ENCODE results near the gene CRIP1.

The CRIP1 gene

DNA sequence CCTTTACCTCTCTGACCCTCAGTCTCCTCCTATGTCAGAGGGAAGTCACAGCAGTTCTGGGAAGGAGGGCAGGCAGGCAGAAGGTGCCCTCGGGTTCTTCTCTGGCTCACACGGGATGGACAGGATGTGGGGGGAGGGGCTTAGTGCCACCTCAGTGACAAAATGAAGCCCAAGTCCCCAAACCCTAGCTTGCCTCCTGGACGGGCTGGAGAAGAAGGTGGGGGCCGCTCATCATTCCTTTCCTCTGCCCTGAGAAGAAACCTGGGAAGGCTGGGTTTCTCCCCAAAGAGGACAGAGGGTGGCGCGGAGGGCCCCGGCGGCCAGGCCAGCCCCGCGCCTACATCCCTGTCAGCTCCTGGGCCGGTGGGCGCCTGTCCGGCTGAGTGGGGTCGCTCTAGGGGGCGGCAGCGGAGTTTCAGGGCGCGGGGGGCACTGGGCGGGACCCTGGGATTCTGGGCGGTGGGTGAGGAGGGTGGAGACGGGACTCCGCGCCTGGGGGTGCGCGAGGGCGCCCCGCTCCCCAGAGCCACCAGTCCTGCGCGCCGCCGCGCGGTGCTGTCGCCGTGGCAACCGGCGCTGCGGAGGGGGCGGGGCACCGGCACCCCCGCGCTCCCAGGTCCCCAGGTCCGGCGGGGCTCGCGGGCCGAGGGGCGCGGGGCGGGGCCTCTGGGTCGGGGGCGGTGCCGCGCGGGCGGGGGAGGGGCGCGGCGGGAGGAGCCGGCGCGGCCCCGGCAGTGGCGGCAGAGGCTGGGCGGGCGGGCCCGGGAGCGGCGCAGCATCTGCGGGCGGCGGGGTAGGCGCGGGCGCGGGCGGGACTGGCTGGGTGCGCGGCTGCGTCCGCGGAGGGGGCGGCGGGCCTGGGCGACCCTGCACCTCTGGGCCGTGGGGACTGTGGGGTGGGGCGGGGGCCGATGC, 39.4 kb downstream of the CRIP1 start, which contains the start of gene TMEM121:
TMEM121 (plus strand) TSS at position 723 of the 915 bp plus-strand sequence. CDS start 2,252 bp downstream, outside the sequence.
- peaks cover 0 to 9% of the 10 kb centered on the region in 2 donors for H3K4me1 ChIP-seq (ENCODE audit: control insufficient read depth in 2 of 2, insufficient read depth in 1 of 2, low read depth in 1 of 2, low read length in 2 of 2)
- H4K8ac ChIP-seq (ENCODE audit: low read depth, low read length), result no peak within 1 kb of the TSS
- H3K23ac ChIP-seq (ENCODE audit: low read depth, low read length, poor library complexity), result no peak within 1 kb of the TSS
- H3K79me1 ChIP-seq (ENCODE audit: low read depth, low read length), result peaks cover 4% of the 10 kb centered on the region
- peak within 1 kb of the TSS; percentile 69 for H3K4me2 ChIP-seq (ENCODE audit: insufficient read depth, low read length, poor library complexity, severe bottlenecking)
- no CpG with 5 or more reads among the region's 88 CpGs for WGBS, 2 donors (ENCODE audit: extremely low coverage in 2 of 2, insufficient read length in 2 of 2, insufficient replicate concordance in 1 of 2)
- peak within 1 kb of the TSS; percentile 49 to 80 for H3K4me3 ChIP-seq (ENCODE audit: low read length in 2 of 2)
- no peaks in the 10 kb centered on the region for H3K36me3 ChIP-seq (replicated peaks in 1 of 2; ENCODE audit: control insufficient read depth in 2 of 2, insufficient read depth in 2 of 2, low read length in 2 of 2)
- peak within 1 kb of the TSS; percentile 85 for H3K18ac ChIP-seq (ENCODE audit: low read length)
- H3K27ac ChIP-seq (replicated peaks; ENCODE audit: low read length), result no peak within 1 kb of the TSS
- H3K4ac ChIP-seq (ENCODE audit: low read length), result no peak within 1 kb of the TSS
- peak within 1 kb of the TSS; percentile 3 for H2BK15ac ChIP-seq (ENCODE audit: low read length)
- H2BK12ac ChIP-seq (ENCODE audit: low read length), result peak within 1 kb of the TSS; percentile 41
- peak within 1 kb of the TSS; percentile 86 for H2AK5ac ChIP-seq (ENCODE audit: low read depth, low read length)
- H4K91ac ChIP-seq (ENCODE audit: low read depth, low read length, poor library complexity), result no peak within 1 kb of the TSS
- peak; percentile 63 for DNase-seq (ENCODE audit: low spot score)
- H2BK120ac ChIP-seq (ENCODE audit: low read depth, low read length), result no peak within 1 kb of the TSS
- H3K14ac ChIP-seq (ENCODE audit: low read length), result peak within 1 kb of the TSS; percentile 38
- H3K9me3 ChIP-seq (replicated peaks in 1 of 2; ENCODE audit: control insufficient read depth in 2 of 2, insufficient read depth in 1 of 2, low read depth in 1 of 2, low read length in 2 of 2), result peaks cover 0 to 9% of the 10 kb centered on the region in 2 donors
- no peak within 1 kb of the TSS for H2BK5ac ChIP-seq (ENCODE audit: low read length)
- peak within 1 kb of the TSS; percentile 85 for H2AFZ ChIP-seq (ENCODE audit: low read length)
- H3K27me3 ChIP-seq (ENCODE audit: control insufficient read depth in 3 of 3, insufficient read depth in 3 of 3, low read depth in 1 of 3, low read length in 3 of 3), result peaks cover 0 to 20% (median 8%) of the 10 kb centered on the region in 3 experiments
- peak within 1 kb of the TSS; percentile 83 for H3K9ac ChIP-seq (ENCODE audit: low read depth, low read length, poor library complexity)

DNA sequence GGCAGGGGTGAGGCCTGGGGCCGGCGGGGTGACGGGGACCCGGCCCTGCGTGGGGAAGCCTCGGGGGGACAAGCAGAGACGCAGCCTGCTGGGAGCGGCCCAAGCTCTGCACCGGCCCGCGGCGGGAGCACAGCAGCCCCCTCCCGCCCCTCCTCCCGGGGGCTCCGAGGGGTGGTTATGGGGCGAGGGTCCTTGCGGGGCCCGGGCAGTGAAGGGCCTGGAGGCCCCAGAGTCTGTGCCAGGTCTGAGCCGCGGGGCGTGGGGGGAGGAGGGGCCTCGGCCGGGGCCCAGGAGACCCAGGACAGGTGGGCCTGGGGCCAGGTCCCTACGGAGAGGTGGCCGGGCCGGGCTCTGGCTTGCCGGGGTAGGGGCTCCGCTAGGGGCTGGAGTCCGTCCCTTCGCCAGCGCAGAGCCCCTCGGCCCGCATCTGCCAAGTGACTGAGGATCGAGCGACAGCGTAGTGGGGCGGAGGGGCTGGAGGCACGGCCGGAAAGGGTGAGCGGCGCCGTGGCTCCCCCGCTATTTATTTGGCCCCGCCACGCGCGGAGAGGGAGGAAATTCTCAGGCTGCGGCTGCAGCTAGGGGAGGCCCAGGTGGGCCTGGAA, 40.2 kb downstream of the CRIP1 start:
- H3K27ac ChIP-seq (replicated peaks; ENCODE audit: low read length), result no peak overlapping the region
- H2BK120ac ChIP-seq (ENCODE audit: low read depth, low read length), result no peak overlapping the region
- H3K4ac ChIP-seq (ENCODE audit: low read length), result no peak overlapping the region
- no CpG with 5 or more reads among the region's 48 CpGs for WGBS, 2 donors (ENCODE audit: extremely low coverage in 2 of 2, insufficient read length in 2 of 2, insufficient replicate concordance in 1 of 2)
- H3K9me3 ChIP-seq (replicated peaks in 1 of 2; ENCODE audit: control insufficient read depth in 2 of 2, insufficient read depth in 1 of 2, low read depth in 1 of 2, low read length in 2 of 2), result peaks cover 0 to 11% of the 10 kb centered on the region in 2 donors
- no peaks in the 10 kb centered on the region for H3K36me3 ChIP-seq (replicated peaks in 1 of 2; ENCODE audit: control insufficient read depth in 2 of 2, insufficient read depth in 2 of 2, low read length in 2 of 2)
- H2AFZ ChIP-seq (ENCODE audit: low read length), result peak overlapping the region; percentile 69
- H4K91ac ChIP-seq (ENCODE audit: low read depth, low read length, poor library complexity), result no peak overlapping the region
- H3K4me1 ChIP-seq (ENCODE audit: control insufficient read depth in 2 of 2, insufficient read depth in 1 of 2, low read depth in 1 of 2, low read length in 2 of 2), result peaks cover 0 to 9% of the 10 kb centered on the region in 2 donors
- peak overlapping the region; percentile 85 for H3K18ac ChIP-seq (ENCODE audit: low read length)
- peak overlapping the region; percentile 41 for H2BK12ac ChIP-seq (ENCODE audit: low read length)
- no peak overlapping the region for H2BK15ac ChIP-seq (ENCODE audit: low read length)
- H3K4me3 ChIP-seq (ENCODE audit: low read length in 2 of 2), result peak overlapping the region; percentile 49 to 80
- no peak overlapping the region for H2BK5ac ChIP-seq (ENCODE audit: low read length)
- no peak overlapping the region for H3K23ac ChIP-seq (ENCODE audit: low read depth, low read length, poor library complexity)
- peak overlapping the region; percentile 86 for H2AK5ac ChIP-seq (ENCODE audit: low read depth, low read length)
- H4K8ac ChIP-seq (ENCODE audit: low read depth, low read length), result no peak overlapping the region
- peaks cover 0 to 20% (median 8%) of the 10 kb centered on the region in 3 experiments for H3K27me3 ChIP-seq (ENCODE audit: control insufficient read depth in 3 of 3, insufficient read depth in 3 of 3, low read depth in 1 of 3, low read length in 3 of 3)
- peak overlapping the region; percentile 69 for H3K4me2 ChIP-seq (ENCODE audit: insufficient read depth, low read length, poor library complexity, severe bottlenecking)
- DNase-seq (ENCODE audit: low spot score), result no peak
- H3K9ac ChIP-seq (ENCODE audit: low read depth, low read length, poor library complexity), result peak overlapping the region; percentile 83
- peaks cover 4% of the 10 kb centered on the region for H3K79me1 ChIP-seq (ENCODE audit: low read depth, low read length)
- H3K14ac ChIP-seq (ENCODE audit: low read length), result peak overlapping the region; percentile 38

DNA sequence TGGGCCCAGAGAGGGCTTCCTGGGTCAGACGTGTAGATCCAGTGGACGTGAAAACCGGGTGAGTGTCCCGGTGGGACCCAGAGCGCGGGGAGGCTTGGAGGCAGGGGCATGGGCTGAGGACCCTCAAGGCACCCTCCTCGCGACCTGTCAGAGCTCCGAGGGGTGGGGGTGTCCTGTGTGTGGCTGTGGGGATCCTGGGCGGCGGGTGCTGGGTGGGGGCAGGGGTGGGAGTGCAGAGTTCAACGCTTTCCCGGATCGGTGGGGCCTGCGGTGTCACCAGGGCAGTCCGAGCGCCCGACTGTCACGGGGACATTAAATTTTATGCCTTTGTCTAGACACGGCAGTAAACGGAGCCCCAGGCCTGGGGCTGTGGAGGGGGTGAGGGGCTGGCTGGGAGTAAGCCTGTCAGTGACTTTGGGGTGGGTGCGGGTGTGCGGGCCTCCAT, 40.7 kb downstream of the CRIP1 start:
- no peaks in the 10 kb centered on the region for H3K36me3 ChIP-seq (replicated peaks in 1 of 2; ENCODE audit: control insufficient read depth in 2 of 2, insufficient read depth in 2 of 2, low read length in 2 of 2)
- peak overlapping the region; percentile 83 for H3K9ac ChIP-seq (ENCODE audit: low read depth, low read length, poor library complexity)
- peak overlapping the region; percentile 86 for H2AK5ac ChIP-seq (ENCODE audit: low read depth, low read length)
- peaks cover 0 to 20% (median 10%) of the 10 kb centered on the region in 3 experiments for H3K27me3 ChIP-seq (ENCODE audit: control insufficient read depth in 3 of 3, insufficient read depth in 3 of 3, low read depth in 1 of 3, low read length in 3 of 3)
- no peak for DNase-seq (ENCODE audit: low spot score)
- H4K91ac ChIP-seq (ENCODE audit: low read depth, low read length, poor library complexity), result no peak overlapping the region
- peak overlapping the region; percentile 78 for H2BK15ac ChIP-seq (ENCODE audit: low read length)
- no peak overlapping the region for H4K8ac ChIP-seq (ENCODE audit: low read depth, low read length)
- H3K4me1 ChIP-seq (ENCODE audit: control insufficient read depth in 2 of 2, insufficient read depth in 1 of 2, low read depth in 1 of 2, low read length in 2 of 2), result peaks cover 0 to 9% of the 10 kb centered on the region in 2 donors
- no peak overlapping the region for H3K27ac ChIP-seq (replicated peaks; ENCODE audit: low read length)
- peak overlapping the region; percentile 53 for H2BK5ac ChIP-seq (ENCODE audit: low read length)
- H3K9me3 ChIP-seq (replicated peaks in 1 of 2; ENCODE audit: control insufficient read depth in 2 of 2, insufficient read depth in 1 of 2, low read depth in 1 of 2, low read length in 2 of 2), result peaks cover 0 to 17% of the 10 kb centered on the region in 2 donors
- no CpG with 5 or more reads among the region's 23 CpGs for WGBS, 2 donors (ENCODE audit: extremely low coverage in 2 of 2, insufficient read length in 2 of 2, insufficient replicate concordance in 1 of 2)
- peak overlapping the region; percentile 96 for H2BK120ac ChIP-seq (ENCODE audit: low read depth, low read length)
- peak overlapping the region; percentile 69 for H3K4me2 ChIP-seq (ENCODE audit: insufficient read depth, low read length, poor library complexity, severe bottlenecking)
- H2AFZ ChIP-seq (ENCODE audit: low read length), result peak overlapping the region; percentile 92
- peaks cover 4% of the 10 kb centered on the region for H3K79me1 ChIP-seq (ENCODE audit: low read depth, low read length)
- H2BK12ac ChIP-seq (ENCODE audit: low read length), result peak overlapping the region; percentile 41
- H3K14ac ChIP-seq (ENCODE audit: low read length), result peak overlapping the region; percentile 31
- peak overlapping the region; percentile 85 for H3K23ac ChIP-seq (ENCODE audit: low read depth, low read length, poor library complexity)
- peak overlapping the region; percentile 85 for H3K18ac ChIP-seq (ENCODE audit: low read length)
- peak overlapping the region; percentile 53 for H3K4ac ChIP-seq (ENCODE audit: low read length)
- peak overlapping the region; percentile 49 to 80 for H3K4me3 ChIP-seq (ENCODE audit: low read length in 2 of 2)

Data from neuronal stem cell (in vitro differentiated cells).